Stimulated activated naive CD8-positive, alpha-beta T cell treated with anti-CD3 and anti-CD28 coated beads, Interleukin-15, Interleukin-2, amounts not matched to agents 100 U/mL and 50 U/mL, for 24 hours (primary cell): ENCODE data around the gene CCDC149.

Source experiments
- ATAC-seq: fragments of 150-1000 bp; cut with Tn5 transposase; one replicate; pipeline ENCODE4 v1.10.0; 2021
- DNase-seq: peaks from one replicate; pipeline ENCODE4 v3.0.0; 2021

CCDC149 gene

GRCh38 chr4:24912252-24913118, at the start of gene CCDC149:
TSS of gene CCDC149 (minus strand) at chr4:24913042. CDS start at chr4:24912864, 178 bp downstream.
- ATAC-seq (peak; percentile 22), DNase-seq (peak; percentile 6)

- ATAC-seq = no peak
Measured at GRCh38 chr4:24957886-24958285, 45.0 kb upstream of the CCDC149 start.

GRCh38 chr4:24956763-24957162, 43.9 kb upstream of the CCDC149 start:
- DNase-seq = no peak
- ATAC-seq = no peak

More at GRCh38 chr4:24957886-24958285, 45.0 kb upstream of the CCDC149 start:
- DNase-seq = no peak

DNA sequence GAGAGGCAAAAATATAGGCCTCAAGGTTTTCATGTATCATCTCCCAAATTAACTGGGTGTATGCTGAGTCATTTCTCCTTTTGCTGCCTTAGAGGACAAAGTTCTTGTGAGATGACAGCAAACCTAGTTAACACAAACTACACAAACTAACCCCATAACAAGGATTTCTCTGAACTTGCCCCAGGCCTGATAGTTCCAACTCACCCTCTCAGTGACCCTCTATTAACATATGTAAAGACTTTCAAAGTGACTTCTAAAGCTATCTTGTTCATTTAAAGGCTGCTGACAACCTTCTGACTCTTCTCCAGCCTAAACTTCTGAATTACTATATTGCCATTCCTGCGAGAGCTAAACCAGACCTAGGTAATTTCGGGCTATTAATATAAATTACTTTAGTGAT, 43.2 kb upstream of the CCDC149 start:
- DNase-seq (no peak), ATAC-seq (no peak)

- DNase-seq = no peak
- no peak for ATAC-seq
Measured at GRCh38 chr4:24952667-24953066, 39.8 kb upstream of the CCDC149 start.

DNA sequence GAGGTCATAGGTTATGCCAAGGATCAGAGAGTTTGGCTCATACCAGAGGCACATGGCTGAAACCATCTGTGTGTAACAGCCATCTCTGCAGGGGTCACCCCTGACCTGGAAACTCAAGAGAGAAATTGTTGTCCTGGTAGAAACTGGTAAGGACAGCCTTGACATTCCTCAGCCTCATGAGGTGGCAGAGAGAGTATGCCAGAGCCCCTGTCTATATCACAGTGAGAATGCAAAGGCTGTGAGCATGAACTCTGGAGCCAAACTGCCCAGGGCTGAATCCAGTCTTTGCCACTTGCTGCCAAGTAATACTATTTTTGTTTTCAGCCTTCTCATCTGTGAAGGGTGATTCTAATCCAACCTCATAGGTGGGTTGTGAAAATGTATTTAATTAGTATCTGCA, 37.1 kb upstream of the CCDC149 start:
- no peak for ATAC-seq

GRCh38 chr4:24937917-24938281, 25.1 kb upstream of the CCDC149 start:
- DNase-seq = no peak
- ATAC-seq = no peak

More for the DNA sequence above, 37.1 kb upstream of the CCDC149 start:
- DNase-seq = no peak

GRCh38 chr4:24937176-24937916, 24.5 kb upstream of the CCDC149 start:
- DNase-seq (no peak), ATAC-seq (no peak)

DNA sequence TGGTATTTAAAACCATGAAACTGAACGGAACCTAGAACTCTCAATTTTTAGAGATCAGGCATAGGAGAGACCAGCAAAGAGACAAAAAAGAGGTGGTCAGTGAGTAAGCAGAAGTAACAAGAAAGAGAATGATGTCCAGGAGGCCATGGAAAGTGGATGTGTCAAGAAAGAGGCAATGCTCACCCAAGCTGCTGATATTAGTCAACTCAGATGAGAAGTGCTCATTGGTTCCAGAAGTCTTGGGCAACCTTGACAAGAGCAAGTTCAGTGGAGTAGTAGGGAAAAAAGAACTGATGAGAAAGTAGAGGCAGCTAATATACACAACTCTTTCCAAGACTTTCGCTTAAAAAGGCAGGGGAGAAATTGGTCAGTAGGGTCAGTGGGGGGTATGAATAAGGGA, 23.0 kb upstream of the CCDC149 start:
- DNase-seq (no peak), ATAC-seq (no peak)

DNA sequence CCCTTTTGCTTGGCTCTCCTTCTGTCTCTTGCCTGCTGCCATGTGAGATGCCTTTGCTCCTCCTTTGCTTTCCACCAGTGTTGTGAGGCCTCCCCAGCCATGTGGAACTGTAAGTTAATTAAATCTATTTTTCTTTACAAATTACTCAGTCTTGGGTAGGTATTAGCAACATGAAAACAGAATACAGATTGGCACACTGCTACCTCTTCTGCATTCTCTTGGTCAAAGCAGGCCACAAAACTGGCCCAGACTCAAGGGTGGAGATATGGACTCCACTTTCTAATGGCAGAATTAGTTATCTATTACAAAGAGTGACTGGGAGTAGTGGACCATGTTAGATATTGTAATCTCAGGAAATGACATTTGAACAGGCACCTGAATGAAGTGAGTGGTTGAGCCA, 21.5 kb upstream of the CCDC149 start:
- ATAC-seq (no peak), DNase-seq (no peak)

GRCh38 chr4:24933684-24934275, 20.9 kb upstream of the CCDC149 start:
- DNase-seq = no peak

DNA sequence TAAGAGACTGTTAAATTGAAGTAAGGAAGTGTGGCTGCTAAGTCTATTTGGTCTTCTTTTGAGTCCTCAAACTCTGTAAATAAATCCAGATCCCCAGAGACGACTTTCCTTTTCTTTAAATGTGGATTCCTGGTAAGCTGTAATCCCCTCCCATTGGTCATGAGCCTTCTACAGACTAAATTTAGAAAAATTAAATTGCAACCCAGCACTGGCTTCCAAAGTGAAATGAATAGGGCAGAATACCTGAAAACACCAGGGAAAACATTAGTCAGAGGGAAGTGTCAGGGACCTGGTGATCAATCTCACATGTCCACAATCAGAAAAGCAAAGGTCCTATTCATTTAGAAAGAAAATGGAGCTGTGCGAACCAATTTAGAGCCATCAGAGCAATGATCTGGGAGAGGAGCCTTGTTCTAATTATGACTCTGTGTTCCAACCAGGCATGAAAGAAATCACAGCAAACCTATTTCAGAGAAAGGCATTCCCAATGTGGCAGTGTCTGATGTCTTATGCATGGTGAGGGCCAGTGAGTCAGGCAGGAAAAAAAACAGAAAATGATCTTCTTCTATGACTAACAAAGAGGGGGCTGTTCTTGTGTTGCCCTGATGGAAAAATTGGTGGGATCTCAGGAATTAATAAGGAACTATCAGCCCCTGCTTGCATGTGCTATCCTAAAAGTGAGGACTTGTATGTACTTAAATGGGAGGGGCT, 19.8 kb upstream of the CCDC149 start:
- DNase-seq (no peak), ATAC-seq (no peak)

More at GRCh38 chr4:24933684-24934275, 20.9 kb upstream of the CCDC149 start:
- no peak for ATAC-seq

GRCh38 chr4:24930151-24930550, 17.3 kb upstream of the CCDC149 start:
- ATAC-seq = no peak
- DNase-seq = no peak

- no peak for ATAC-seq
- DNase-seq = no peak
Measured at GRCh38 chr4:24928708-24929107, 15.9 kb upstream of the CCDC149 start.

GRCh38 chr4:24927049-24927448, 14.2 kb upstream of the CCDC149 start:
- no peak for ATAC-seq

GRCh38 chr4:24924309-24924781, 11.5 kb upstream of the CCDC149 start:
- ATAC-seq (no peak), DNase-seq (no peak)

More at GRCh38 chr4:24927049-24927448, 14.2 kb upstream of the CCDC149 start:
- no peak for DNase-seq

GRCh38 chr4:24923550-24923949, 10.7 kb upstream of the CCDC149 start:
- DNase-seq = no peak
- no peak for ATAC-seq

GRCh38 chr4:24923002-24923401, 10.2 kb upstream of the CCDC149 start:
- ATAC-seq (no peak), DNase-seq (no peak)

DNA sequence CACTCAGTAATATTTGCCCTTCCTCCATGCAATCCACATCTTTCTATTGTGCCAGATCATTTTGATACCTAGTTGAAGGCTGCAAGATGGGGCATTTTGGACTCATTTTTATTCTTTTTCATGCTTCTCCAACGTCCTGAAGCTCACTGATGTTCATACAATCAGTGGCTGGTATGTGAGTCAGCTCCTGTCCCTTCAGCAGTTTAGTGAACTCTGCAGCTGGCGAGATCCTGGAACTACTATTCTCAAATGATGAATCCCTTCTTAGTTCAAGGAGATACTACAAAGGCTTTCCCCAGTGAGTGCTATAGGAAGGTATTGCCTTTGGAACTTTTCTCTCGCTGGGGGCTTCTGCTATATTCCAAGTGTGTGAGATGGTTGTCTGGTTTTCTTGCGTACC, 9.6 kb upstream of the CCDC149 start:
- no peak for ATAC-seq
- DNase-seq = no peak

DNA sequence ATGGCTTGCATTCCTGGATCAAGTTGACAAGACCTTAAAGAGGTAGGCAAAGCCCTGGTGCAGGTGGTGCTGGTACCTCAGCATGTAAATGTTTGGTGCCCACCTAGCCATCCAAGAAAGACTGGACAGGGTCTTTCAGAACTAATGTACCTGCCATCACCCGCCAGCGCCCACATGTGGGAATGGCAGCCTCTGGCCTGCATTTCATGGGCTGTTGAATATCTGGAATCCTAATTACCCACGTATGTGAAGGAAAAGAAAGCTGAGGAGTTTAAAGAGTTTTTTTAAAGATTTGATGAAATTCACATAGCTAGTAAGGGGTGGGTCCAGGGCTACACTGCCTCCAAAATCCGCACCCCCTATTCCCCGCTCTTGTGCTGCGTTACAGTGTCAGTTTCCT, 8.6 kb upstream of the CCDC149 start:
- no peak for DNase-seq
- no peak for ATAC-seq

GRCh38 chr4:24920008-24920407, 7.2 kb upstream of the CCDC149 start:
- DNase-seq (no peak), ATAC-seq (no peak)
